DND-41 (cell line): Measurements from ENCODE around the gene ACE.

Experiments used
- ATAC-seq: fragments of 200-7000 bp; cut with Tn5 transposase; 3 replicates; pipeline ENCODE4 v1.9.1; 2021; ENCODE audit warnings: low read depth; ENCODE audit not compliant: insufficient read depth
- DNase-seq: peaks from one replicate; pipeline ENCODE4 v3.0.0-alpha.2; 2020
- H2AFZ ChIP-seq: 2 replicates; pipeline ENCODE4 v1.6.0; 2012; ENCODE audit warnings: low read depth, low read length
- H3K27ac ChIP-seq: 2 replicates; pipeline ENCODE4 v1.5.1; 2012; ENCODE audit warnings: low read length, inconsistent platforms
- H3K27me3 ChIP-seq: fragments of 200-600 bp; sonication (generic); 2 replicates; pipeline ENCODE4 v1.6.0; 2012; ENCODE audit warnings: low read length, mild to moderate bottlenecking, inconsistent platforms; ENCODE audit not compliant: insufficient read depth, poor library complexity
- H3K36me3 ChIP-seq: 2 replicates; pipeline ENCODE4 v1.5.1; 2012; ENCODE audit warnings: low read length, inconsistent platforms; ENCODE audit not compliant: insufficient read depth
- H3K4me1 ChIP-seq: 2 replicates; pipeline ENCODE4 v1.5.1; 2012; ENCODE audit warnings: mild to moderate bottlenecking, low read length; ENCODE audit not compliant: insufficient read depth
- H3K4me2 ChIP-seq: 2 replicates; pipeline ENCODE4 v1.6.0; 2012; ENCODE audit warnings: mild to moderate bottlenecking, moderate library complexity, low read length, inconsistent platforms; ENCODE audit not compliant: insufficient read depth
- H3K4me3 ChIP-seq, 2 experiments: fragments of 200-600 bp in 1 of 2; shearing (Covaris generic) in 1 of 2; 2 replicates each; pipeline ENCODE4 v1.5.1; 2012 to 2016; ENCODE audit warnings: inconsistent platforms in 2 of 2, low read length in 2 of 2, mild to moderate bottlenecking in 2 of 2, low read depth in 1 of 2, moderate library complexity in 1 of 2
- H3K79me2 ChIP-seq: 2 replicates; pipeline ENCODE4 v1.6.0; 2012; ENCODE audit warnings: low read length, inconsistent platforms; ENCODE audit not compliant: insufficient read depth
- H3K9ac ChIP-seq: 2 replicates; pipeline ENCODE4 v1.6.0; 2012; ENCODE audit warnings: low read depth, mild to moderate bottlenecking, inconsistent platforms, low read length, moderate library complexity
- H3K9me3 ChIP-seq: 2 replicates; pipeline ENCODE4 v1.5.1; 2012; ENCODE audit warnings: low read length, moderate library complexity, mild to moderate bottlenecking, inconsistent platforms; ENCODE audit not compliant: insufficient read depth, severe bottlenecking
- H4K20me1 ChIP-seq: 2 replicates; pipeline ENCODE4 v1.6.0; 2012; ENCODE audit warnings: low read length; ENCODE audit not compliant: insufficient read depth
- EZH2 ChIP-seq: IDR thresholded peaks from 3 replicates; pipeline ENCODE4 v1.6.1; 2012; ENCODE audit warnings: borderline replicate concordance, low read depth, mild to moderate bottlenecking, moderate library complexity, low read length, inconsistent platforms; ENCODE audit not compliant: severe bottlenecking
- TF ChIP-seq, protein P1 (sequence below): IDR thresholded peaks from 2 replicates; pipeline ENCODE4 v1.5.1; 2012; ENCODE audit warnings: borderline replicate concordance, low read length, moderate library complexity, mild to moderate bottlenecking; ENCODE audit not compliant: poor library complexity, severe bottlenecking; ENCODE audit errors: extremely low read depth

ACE gene

DNA sequence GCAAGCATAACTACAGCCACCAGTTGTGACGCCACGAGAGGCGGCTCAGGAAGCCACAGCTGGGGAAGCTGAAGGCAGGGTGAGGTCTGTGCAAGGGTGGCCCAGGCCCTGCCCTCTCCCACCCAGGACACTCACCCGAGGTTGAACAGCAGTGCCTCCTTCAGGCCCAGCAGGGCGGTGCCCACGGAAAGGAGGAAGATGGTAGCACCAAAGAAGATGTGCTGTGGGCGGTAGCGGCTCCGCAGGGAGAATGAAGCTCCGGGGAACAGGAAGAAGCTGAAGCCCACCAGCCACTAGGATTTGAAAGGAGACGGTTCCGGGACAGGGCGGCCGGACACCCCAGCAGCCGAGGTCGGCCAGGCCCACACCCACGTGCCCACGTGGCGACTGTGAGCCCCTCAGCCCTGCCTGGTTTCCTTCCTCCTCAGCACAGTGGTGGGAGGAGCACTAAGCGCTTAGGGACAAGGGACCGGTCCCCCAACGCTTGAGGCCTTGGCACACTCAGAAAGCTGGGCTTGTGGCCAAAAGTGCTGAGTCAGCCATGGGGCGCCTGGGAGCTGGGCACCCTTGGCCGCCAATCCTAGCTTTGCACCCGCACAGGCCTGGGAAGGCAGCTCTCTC lies 41.8 kb upstream of the ACE start:
- no peak overlapping the region for H2AFZ ChIP-seq
- no peaks in the 10 kb centered on the region for H3K79me2 ChIP-seq
- peak; percentile 81 for DNase-seq
- TF ChIP-seq, protein P1, sequence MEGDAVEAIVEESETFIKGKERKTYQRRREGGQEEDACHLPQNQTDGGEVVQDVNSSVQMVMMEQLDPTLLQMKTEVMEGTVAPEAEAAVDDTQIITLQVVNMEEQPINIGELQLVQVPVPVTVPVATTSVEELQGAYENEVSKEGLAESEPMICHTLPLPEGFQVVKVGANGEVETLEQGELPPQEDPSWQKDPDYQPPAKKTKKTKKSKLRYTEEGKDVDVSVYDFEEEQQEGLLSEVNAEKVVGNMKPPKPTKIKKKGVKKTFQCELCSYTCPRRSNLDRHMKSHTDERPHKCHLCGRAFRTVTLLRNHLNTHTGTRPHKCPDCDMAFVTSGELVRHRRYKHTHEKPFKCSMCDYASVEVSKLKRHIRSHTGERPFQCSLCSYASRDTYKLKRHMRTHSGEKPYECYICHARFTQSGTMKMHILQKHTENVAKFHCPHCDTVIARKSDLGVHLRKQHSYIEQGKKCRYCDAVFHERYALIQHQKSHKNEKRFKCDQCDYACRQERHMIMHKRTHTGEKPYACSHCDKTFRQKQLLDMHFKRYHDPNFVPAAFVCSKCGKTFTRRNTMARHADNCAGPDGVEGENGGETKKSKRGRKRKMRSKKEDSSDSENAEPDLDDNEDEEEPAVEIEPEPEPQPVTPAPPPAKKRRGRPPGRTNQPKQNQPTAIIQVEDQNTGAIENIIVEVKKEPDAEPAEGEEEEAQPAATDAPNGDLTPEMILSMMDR = peak; percentile 68
- TF ChIP-seq EZH2 = no peak
- H4K20me1 ChIP-seq = no peaks in the 10 kb centered on the region
- no peaks in the 10 kb centered on the region for H3K27me3 ChIP-seq
- ATAC-seq = peak; percentile 60
- no peak overlapping the region for H3K9ac ChIP-seq
- no peak overlapping the region for H3K4me3 ChIP-seq
- peak overlapping the region; percentile 36; the same call in 1 of the 2 replicates for H3K4me2 ChIP-seq
- peaks cover 46% of the 10 kb centered on the region for H3K4me1 ChIP-seq
- no peaks in the 10 kb centered on the region for H3K36me3 ChIP-seq
- no peaks in the 10 kb centered on the region for H3K9me3 ChIP-seq
- H3K27ac ChIP-seq = peak overlapping the region; percentile 45; the same call in 1 of the 2 replicates

DNA sequence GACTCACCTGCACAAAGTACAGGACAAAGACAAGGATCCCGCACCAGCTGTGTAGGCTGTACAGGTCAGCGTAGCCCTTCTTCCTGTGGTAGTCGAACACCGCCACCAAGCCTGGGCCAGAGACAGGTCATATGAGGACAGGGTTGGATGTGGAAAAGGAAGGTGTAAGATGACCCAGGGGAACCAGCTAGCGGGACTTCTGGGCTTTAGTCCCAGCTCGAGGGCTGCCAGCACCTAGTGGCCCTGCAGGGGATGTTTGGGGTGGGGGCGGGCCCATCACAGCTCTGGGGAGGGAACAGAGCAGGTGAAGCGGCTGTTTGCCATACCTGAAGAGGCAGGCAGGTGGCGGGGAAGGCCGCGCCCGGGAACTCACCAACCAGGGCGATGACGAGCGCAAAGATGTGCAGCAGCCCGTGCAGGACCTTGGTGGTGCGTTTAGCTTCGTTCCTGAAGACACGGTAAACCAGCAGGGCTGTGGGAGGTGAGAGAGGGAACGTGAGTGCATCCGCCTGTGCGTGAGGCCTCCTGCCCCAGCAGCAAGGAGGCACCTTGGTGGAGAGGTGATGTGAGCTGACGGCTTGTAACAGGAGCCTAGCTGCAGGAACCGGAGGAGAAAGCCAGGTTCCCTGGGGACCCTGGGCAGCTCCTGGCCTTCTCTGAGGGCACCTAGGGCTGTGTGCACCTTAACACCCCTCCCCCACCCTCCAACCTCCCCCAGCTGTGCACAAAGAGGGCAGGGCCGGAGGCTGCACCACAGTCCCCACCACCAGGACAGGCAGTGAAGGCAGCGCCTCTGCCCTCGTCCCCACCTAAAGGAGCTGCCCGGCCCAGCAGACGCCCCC lies 41.0 kb upstream of the ACE start:
- no peak overlapping the region for H3K4me3 ChIP-seq
- peaks cover 46% of the 10 kb centered on the region for H3K4me1 ChIP-seq
- no peak overlapping the region for H3K9ac ChIP-seq

DNA sequence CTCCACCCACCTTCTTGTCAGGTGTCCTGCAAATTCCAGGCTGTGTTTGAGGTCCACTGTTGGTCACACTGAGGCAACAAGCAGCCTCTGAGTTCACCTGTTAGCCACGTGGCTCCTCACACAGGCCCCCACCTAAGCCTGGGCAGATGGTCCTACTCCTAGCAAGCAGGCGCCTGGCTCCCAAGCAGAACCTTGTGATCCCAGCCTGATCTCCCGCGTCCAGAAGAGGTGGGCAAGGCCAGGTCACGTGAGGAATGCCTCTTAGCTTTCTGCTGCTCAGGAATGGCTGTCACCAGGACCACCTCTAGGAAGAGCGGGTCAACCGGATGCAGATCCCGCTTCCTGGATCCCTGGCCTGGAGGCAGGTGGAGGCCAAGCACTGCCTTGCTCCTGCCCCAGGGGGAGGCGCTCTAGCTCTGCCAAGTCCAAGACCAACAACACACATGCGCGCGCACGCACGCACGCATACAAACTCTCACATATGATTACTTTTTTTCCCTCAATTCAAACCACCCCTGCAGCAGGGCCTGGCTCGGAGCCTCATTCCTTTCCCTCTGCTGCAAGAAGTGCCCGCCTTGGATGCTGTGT lies 40.2 kb upstream of the ACE start:
- no peak overlapping the region for H2AFZ ChIP-seq
- H3K4me2 ChIP-seq = no peak overlapping the region
- no peaks in the 10 kb centered on the region for H3K9me3 ChIP-seq
- no peak overlapping the region for H3K4me3 ChIP-seq
- no peaks in the 10 kb centered on the region for H3K79me2 ChIP-seq
- ATAC-seq (no peak), DNase-seq (no peak)
- H3K9ac ChIP-seq = no peak overlapping the region
- H3K4me1 ChIP-seq = peaks cover 46% of the 10 kb centered on the region
- H3K27ac ChIP-seq = no peak overlapping the region
- no peaks in the 10 kb centered on the region for H4K20me1 ChIP-seq
- no peaks in the 10 kb centered on the region for H3K36me3 ChIP-seq
- no peak for TF ChIP-seq EZH2
- TF ChIP-seq, protein P1 = peak; percentile 35
- no peaks in the 10 kb centered on the region for H3K27me3 ChIP-seq

More for the DNA sequence above, 41.0 kb upstream of the ACE start:
- DNase-seq (no peak), ATAC-seq (no peak)
- H4K20me1 ChIP-seq = no peaks in the 10 kb centered on the region
- H3K27me3 ChIP-seq = no peaks in the 10 kb centered on the region
- peak overlapping the region; percentile 45; the same call in 1 of the 2 replicates for H3K27ac ChIP-seq
- H3K36me3 ChIP-seq = no peaks in the 10 kb centered on the region
- H3K9me3 ChIP-seq = no peaks in the 10 kb centered on the region
- no peak overlapping the region for H3K4me2 ChIP-seq
- no peak overlapping the region for H2AFZ ChIP-seq
- H3K79me2 ChIP-seq = no peaks in the 10 kb centered on the region
- TF ChIP-seq EZH2 = no peak
- TF ChIP-seq, protein P1 = no peak
